Activated CD4-positive, alpha-beta T cell treated with anti-CD3 and anti-CD28 coated beads, Interleukin-2, Interleukin-6, amounts not matched to agents 100 ng/mL and 50 ng/mL, durations not matched to agents 16 hours and 8 hours (primary cell): ENCODE measurements around the gene PSPH.
"Not testable (repeated sequence)": the region's sequence is repeated elsewhere in the genome, so short reads cannot be mapped to it uniquely, and the experiment has no call there.

Experiments
- DNase-seq: peaks from one replicate; pipeline ENCODE4 v3.0.0-alpha.2; 2020

PSPH gene

DNA sequence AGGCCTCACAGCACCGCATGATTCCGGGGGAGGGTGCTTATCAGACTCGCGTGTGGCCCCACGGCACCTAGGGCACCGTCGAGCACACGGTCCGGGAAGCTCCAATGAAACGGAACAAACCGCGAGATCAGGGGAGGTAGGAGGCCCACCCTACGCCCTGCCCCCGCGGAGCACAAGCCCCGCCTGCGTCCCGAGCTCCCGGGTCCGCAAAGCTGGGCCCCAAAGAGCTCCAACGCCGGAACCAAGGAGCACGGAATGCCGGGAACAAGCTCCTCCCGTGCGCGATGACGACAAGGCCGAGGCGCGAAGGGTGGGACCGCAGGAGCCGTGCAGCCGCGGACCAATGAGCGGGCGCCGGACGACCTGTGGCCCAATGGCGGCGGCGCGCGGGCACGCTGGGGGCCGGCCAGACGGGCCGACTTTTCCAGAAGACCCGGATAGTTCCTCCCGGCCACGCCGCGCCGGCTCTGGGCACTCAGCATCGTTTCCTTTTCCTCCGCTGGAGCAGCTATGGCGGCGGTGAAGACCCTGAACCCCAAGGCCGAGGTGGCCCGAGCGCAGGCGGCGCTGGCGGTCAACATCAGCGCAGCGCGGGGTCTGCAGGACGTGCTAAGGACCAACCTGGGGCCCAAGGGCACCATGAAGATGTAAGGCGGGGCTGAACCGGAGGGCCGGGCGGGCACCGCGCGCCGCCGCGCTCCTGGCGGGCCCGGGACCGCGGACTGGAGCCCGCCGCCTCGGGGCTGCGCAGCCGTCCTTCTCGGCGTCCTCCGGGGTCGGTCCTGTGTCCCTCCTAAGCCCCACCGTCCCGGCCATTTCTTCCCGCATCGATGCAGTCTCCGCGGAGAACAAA, at the start of gene PSPH, which contains the start of gene CCT6A:
Gene PSPH (minus strand): TSS at position 106 of the 853 bp plus-strand sequence. CDS start 30,232 bp downstream, outside the sequence.
Gene CCT6A (plus strand): TSS at position 427 of the 853 bp plus-strand sequence. CDS start 84 bp downstream, at position 511.
- DNase-seq, result peak; percentile 98

DNA sequence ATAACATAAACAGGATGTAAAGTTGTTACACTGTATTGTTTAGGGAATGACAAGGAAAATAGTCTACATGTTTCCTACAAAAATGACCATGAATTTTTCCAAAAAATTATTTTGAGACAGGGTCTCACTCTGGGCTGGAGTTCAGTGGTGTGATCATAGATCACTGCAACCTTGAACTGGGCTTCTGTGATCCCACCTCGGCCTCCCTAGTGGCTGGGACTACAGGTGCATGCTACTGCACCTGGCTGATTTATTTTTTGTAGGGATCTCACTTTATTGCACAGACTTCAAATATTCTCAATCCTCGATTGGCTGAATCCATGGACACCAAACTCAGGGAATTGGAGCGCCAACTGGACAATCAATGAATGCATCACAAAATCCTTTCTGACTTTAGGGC, 48.4 kb upstream of the PSPH start:
- no peak for DNase-seq

DNA sequence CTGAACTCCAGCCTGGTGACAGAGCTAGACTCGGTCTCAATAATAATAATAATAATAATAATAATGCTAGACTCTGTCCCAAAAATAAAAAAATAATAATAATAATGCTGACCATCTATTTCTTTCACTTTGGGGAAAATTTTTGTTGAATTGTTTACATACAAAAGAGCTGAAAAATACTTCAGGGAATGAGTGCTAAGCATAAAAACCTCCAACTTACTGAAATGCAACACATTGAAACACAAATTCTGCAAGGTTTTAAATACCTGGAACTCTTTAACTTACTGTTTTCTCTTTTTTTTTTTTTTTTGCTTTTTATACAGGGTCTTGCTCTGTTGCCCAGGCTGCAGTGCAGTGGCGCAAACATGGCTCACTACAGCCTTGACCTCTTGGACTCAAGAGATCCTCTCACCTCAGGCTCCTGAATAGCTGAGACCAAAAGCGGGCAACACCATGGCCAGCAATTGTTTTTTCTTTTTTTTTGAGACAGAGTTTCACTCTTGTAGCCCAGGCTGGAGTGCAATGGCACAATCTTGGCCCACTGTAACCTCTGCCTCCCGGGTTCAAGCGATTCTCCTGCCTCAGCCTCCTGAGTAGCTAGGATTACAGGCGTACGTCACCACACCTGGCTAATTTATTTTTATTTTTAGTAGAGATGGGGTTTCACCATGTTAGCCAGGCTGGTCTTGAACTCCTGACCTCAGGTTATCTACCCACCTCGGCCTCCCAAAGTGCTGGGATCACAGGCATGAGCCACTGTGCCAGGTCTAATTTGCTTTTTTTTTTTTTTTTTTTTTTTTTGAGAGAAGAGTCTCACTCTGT, 47.2 kb upstream of the PSPH start:
- not testable (repeated sequence) for DNase-seq

DNA sequence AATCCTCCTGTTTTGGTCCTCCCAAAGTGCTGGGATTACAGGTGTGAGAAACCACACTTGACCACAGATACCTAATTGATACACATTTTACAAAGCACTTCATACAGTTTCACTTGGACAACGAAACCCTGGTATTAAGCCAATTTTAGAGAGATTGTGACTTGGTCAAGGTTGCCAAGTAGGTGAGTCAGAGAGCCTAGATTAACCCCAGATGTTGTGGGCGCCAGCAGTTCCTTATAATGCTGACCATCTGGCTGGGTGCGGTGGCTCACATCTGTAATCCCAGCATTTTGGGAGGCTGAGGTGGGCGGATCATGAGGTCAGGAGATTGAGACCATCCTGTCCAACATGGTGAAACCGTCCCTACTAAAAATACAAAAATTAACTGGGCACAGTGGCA, 46.5 kb upstream of the PSPH start:
- DNase-seq, result no peak

DNA sequence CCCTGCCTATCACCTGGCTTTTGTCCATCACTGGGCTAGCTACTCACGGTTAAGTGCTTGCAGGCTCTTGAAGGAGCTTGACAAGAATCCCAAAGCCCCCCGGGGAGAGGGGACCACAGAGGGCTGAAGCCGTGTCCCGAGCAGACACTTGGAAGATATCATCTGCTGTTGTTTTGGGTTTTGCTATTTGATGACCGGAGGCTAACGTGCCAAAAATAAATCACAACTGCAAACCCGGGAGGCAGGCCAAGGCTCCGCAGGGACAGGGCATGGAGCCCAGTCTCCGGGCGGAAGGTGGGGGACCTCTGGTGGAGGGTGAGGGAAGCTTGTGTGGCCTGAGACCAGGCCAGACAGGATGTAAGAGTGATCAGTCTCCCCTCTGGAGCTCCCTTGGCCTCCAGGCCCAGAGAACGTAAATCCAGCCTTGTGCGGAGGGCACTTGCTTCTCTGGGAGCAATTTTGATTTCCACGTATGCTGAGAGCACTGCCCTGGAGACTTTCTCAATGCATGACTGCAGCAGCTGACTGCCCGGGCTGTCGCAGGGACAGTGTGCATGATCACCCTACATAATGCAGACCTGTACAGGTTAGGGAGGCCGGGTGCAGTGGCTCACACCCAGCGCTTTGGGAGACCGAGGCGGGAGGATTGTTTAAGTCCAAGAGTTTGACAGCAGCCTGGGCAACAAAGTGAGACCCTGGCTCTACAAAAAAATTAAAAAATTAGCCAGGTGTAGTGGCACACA, 41.7 kb upstream of the PSPH start, which contains the start of gene PHKG1:
Gene PHKG1 (minus strand): TSS at position 164 of the 743 bp plus-strand sequence. CDS start 4,011 bp downstream, outside the sequence.
- no peak for DNase-seq

DNA sequence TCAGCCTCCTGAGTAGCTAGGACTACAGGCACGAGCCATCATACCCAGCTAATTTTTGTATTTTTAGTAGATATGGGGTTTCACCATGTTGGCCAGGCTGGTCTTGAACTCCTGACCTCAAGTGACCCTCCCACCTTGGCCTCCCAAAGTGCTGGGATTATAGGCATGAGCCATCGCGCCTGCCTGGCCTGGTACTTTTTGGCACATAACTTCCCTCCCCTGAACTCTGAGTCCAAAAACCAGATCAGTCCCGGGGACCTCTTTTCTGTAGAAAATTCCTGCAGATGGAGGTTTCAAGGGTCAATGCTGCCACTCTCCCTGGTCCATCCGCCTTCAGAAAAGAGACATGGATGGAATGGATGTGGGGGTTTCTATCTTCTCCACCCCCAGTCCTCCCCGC, 41.1 kb upstream of the PSPH start:
- DNase-seq, result not testable (repeated sequence)

DNA sequence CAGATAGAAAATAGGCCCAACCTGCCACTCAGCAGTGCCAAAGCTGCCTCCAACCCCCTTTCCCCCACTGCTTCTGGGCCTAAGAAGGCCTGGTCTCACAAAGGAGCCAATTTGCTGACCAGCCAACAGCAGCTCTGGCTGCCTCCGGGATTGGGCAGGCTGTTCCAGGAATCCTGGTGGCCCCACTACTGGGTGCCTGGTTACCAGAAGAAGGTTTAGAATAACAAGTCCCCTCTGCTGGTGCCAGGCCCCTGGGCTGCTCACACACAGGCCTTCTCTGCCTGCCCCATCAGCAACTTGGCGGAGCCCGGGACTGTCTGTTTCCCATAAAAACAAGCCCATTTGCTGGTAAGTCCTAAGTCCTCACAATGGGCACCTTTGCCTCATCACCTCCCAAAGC, 40.3 kb upstream of the PSPH start:
- no peak for DNase-seq

DNA sequence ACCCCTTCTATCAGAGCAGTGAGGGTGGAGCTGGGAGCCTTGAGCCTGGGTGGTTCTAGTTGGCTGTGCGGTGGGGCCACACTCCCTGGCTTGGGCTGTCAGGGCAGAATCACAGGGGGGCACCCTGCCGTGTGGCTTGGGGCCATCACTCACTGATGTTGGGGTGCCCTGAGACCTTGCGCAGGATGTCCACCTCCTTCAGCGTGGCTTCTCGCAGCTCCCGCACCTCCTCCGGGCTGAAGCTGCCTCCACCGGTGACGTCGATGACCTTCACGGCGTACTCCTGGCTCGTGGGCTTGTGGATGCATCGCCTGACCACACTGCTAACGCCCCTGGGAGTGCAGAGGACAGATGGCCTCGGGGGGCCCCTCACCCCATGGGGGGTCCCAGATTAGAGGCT, 36.2 kb upstream of the PSPH start:
- no peak for DNase-seq

DNA sequence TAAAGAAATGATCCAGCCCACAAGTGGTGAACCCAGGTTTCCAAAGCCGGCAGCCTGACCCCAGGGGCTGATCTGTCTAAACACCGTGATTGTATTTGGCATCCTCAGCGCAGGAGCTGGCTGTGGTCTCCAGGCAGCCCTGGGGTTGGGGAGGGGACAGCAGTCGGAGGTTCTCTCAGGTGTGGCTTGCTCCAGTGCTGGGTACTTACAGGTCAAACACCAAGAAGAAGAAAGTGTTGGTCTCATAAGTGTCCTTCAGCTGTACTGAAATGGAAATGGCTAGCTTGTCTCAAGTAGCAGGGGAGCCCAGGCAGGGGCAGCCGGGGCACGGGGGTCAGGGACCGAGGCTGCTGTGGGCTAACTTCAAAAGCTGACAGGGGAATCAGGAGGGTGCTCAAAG, 35.5 kb upstream of the PSPH start:
- DNase-seq, result no peak

DNA sequence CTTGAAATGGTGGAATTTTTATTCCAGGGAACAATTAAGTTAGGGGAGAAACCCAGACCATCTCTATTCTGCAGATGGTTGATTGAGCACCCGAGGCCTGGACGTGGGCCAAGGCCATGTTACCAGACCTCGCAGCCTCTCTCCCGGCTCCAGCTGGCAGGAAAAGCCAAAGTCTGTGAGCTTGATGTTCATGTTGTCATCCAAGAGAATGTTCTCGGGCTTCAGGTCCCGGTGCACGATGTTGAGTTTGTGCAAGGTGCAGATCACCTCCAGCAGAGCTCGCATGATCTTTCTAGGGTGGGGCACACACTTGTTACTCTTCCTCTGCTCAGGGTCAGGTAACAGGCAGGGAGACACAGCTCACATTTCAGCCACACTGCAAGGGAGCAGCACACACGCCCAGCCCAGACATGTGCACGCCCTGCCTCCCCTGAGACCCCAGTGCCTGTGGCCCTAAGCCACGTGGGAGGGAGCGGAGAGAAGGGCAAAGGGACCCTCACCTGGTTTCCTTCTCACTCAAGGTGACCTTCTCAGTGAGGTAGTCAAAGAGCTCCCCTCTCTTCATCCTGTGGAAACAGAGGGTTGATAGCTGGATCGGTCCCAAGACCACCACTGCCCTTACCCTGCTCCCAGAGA, 32.0 kb upstream of the PSPH start:
- no peak for DNase-seq

DNA sequence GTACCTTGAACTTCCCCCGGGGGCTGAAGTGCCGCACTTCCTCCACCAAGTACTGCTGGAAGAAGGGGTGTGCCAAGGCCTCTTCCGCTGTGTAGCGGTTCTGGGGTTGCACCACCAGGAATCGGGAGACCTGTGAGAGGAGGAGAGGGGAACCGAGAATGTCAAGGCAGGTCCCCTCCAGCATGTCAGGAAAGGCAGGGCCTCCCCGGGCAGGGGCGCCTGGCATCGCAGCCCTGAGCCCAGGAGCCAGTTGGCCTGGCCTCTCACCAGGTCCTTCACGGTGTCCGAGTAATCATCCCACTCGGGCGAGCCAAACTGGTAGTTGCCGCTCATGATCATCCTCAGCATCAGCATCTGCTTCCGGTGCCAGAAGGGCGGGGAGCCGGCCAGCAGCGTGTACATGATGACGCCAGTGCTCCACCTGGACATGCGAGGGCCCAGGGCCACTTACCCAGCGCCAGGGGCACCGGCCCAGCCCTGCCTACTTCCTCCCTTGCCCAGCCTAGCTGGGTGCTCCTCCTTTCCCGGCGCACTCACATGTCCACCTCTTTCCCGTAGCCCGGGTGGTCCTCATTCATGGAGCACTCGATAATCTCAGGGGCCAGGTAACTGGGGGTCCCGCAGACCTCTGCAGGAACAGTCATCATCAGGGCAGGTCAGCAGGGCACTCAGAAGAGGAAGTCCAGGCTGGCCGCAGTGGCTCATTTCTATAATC, 30.5 kb upstream of the PSPH start:
- DNase-seq, result no peak

DNA sequence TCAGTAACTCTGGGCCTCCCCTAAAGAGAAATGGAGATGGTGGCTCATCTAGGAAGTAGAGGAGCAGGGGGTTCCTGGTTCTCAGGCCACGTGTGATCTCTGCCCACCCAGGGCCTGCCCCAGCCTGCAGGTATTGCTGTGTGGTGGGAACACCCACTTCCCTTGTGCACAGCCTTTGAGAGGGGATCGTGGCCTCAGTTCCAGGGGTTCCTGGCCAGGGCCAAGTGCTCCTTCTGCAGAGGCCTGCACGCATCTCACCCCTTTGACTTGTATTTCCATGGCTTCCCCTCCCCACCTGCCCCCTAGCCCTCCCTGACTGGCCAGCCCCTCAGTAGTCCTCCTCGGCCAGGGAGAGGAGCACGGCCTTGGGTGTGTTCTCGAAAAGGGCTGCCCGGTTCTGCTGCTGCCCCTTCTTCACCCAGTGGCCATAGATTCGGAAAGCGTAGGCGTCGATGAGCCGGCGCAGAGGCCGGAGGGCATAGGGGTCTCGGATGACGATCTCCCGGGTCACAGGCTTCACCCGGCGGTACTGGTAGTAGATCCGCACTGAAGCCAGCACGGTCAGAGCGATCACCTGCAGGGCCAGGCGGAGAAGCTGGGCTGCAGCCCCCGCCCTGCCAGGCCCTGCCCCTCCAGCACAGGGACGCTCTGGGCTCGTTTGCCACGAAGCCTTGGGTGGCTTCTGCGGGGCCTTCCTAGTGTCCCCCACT, 29.6 kb upstream of the PSPH start:
- not testable (repeated sequence) for DNase-seq

DNA sequence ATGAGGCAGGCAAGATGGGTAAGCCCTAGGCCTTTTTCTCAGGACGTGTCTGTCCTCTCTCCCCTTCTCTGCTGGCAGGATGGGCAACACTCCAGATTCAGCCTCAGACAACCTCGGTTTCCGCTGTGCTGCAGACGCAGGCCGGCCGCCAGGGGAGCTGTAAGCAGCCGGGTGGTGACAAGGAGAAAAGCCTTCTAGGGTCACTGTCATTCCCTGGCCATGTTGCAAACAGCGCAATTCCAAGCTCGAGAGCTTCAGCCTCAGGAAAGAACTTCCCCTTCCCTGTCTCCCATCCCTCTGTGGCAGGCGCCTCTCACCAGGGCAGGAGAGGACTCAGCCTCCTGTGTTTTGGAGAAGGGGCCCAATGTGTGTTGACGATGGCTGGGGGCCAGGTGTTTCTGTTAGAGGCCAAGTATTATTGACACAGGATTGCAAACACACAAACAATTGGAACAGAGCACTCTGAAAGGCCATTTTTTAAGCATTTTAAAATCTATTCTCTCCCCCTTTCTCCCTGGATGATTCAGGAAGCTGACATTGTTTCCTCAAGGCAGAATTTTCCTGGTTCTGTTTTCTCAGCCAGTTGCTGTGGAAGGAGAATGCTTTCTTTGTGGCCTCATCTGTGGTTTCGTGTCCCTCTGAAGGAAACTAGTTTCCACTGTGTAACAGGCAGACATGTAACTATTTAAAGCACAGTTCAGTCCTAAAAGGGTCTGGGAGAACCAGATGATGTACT, 28.4 kb upstream of the PSPH start:
- DNase-seq, result no peak

DNA sequence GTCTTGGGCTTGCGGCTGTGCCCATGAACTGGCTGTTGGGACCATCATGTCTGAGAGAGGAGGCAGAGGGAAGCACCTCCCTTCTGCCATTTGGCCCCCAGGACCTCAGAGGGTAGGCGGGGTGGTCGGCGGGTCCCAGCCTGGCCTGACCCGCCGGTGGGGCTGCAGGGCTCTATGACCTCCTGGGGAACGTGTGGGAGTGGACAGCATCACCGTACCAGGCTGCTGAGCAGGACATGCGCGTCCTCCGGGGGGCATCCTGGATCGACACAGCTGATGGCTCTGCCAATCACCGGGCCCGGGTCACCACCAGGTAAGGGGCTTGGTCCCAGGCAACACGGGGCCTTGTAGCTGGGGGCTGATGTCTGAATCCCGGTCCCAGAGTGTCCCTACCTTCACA, 27.0 kb upstream of the PSPH start:
- no peak for DNase-seq

DNA sequence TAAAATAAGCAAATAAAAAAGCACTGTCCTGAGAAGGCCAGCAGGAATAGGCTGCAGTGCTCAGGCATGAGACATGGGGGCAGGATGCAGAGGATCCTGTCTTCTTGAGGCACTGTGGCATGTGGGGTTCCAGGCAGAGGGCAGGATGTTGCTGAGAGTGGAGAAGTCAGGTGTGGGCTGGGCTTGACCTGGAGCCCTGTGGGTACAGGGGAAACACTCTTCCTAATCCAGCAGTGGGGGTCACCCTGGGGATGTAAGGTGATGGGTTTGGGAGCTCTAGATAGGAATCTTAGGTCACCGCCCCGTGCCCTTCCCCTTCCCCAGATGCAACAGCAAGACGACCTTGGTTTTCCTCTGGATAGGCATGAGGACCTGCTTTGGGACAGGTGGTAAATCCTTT, 26.4 kb upstream of the PSPH start:
- DNase-seq, result no peak

DNA sequence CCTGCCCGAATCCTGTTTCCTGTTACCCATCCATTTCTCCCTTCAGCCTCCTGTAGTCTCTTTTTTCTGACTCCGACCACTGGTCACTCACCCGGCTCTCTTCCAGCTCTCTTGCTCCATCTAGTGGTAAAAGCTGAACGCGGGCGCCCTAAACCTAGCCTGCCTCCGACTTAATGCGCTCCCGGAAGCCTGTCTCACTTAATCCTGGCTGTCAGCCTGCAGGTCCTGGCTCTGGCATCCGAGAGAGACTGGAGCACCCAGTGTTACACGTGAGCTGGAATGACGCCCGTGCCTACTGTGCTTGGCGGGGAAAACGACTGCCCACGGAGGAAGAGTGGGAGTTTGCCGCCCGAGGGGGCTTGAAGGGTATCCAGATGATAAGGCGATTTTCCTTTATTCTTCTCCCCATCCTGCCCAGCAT, 23.1 kb upstream of the PSPH start:
- DNase-seq, result peak; percentile 83

DNA sequence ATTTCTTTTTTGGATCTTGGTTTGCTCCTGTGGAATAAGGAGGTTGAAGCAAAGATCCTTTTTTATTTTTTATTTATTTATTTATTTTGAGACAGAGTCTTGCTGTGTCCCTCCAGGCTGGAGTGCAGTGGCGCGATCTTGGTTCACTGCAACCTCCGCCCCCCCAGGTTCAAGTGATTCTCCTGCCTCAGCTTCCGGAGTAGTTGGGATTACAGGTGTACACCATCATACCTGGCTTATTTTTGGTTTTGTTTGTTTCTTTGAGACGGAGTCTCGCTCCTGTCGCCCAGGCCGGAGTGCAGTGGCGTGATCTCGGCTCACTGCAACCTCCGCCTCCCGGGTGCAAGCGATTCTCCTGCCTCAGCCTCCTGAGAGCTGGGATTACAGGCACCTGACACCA, 15.1 kb upstream of the PSPH start:
- DNase-seq, result not testable (repeated sequence)

DNA sequence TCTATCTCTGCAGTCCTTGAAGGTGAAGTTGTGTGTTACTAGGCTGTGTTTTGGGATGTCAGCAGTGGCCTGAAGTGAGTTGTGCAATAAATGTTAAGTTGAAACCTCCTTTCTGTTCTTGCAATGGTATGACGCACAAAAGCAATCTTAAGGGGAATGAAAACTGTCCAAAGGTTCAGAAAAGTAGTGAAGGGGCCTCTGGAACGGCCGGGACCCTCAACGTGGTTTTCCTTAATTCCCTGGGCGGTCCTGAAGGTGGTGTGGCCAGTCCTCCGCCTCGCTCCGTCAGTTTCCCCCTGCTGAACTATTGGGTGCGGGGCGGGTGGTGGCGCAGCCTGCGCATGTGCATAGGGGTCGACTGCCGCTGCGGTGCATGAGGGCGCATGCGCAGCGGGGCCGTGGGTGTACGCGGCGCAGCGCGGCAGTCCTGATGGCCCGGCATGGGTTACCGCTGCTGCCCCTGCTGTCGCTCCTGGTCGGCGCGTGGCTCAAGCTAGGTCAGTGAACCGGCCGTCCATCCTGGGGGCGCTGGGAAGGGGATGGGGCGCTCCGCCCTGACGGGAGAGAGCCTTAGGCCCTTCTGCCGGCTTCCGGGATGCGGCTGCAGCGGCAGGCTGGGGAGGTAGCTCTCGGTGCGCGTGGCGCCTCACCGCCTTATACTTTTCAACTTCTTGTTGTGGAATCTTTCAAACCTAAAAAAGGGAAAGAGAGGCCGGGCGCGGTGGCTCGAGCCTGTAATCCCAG, 12.8 kb upstream of the PSPH start, which contains the start of gene SUMF2:
Gene SUMF2 (plus strand): TSS at position 405 of the 744 bp plus-strand sequence. CDS start 26 bp downstream, at position 431.
- DNase-seq, result peak; percentile 93

DNA sequence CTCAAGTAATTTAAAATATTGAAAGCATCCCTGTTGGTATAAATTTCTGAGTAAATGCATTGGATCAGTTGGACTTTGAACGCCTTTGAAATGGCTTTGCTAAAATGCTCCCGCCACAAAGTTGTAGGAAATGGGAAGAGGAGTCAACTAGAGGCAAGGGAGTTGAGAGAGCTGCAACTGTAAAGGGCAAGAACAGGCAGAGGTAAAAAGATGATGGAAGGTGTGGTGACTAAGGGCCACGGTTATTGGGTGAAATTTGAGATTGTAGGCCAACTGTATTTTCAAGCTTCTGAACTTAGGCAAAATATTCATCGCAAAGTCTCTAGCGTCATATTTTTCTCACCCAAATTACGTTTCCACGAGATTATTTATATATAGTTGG, 12.2 kb upstream of the PSPH start:
- no peak for DNase-seq
